Measurements from ENCODE around the gene EIF3I. TPM values are rescaled to one million over a fixed set of nuclear protein-coding genes. Genes with fewer than 3 reads are reported as not detected.

EIF3I gene
- total and polyA plus RNA-seq, 2 of the 13 experiments (the other 11 are each of a cell fraction or from before 2014, with no cell fraction given) = 210 to 223 TPM

DNA sequence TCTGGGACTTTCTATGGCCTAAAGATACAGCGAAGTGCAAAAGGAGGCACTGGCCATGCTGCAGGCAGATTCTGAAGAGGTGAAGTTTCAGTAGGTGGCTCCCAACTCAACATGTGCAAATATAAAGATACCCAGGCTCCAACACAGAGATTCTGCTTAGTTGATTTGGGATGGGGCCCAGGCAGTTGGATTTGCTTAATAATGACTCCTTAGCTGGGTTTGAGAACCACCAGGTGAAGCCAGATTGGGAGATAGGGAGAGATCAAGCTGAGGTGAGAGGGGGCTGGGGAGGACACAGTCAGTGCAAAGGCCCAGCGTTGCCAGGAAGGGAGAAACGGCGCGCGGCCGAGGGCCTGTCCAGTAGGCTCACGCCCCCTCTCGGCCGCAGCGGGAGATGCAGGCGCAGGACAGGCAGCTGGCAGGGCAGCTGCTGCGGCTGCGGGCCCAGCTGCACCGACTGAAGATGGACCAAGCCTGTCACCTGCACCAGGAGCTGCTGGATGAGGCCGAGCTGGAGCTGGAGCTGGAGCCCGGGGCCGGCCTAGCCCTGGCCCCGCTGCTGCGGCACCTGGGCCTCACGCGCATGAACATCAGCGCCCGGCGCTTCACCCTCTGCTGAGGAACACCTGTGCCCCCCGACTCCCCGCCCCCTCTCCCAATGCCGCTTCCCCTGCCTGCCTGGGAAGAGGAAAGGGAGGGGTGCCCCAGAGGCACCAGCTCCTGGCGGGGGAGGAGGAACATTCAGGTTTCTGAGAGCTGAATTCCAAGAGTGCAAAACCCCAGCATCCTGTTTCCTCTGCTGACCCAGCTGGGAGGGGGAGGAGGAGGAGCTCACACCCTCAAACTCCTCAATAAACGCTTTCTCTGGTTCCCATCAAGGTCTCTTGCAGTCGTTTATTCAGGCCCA is 26.0 kb downstream of the EIF3I start (continued):
- TF ChIP-seq ZNF780A (CRISPR knock-in tag; IDR thresholded peaks at IDR 0.05) (no peak), NFKB2 (CRISPR knock-in tag; IDR thresholded peaks at IDR 0.05; ENCODE audit: borderline replicate concordance) (no peak), ZNF335 (CRISPR knock-in tag; IDR thresholded peaks at IDR 0.05) (no peak), ATRX (CRISPR knock-in tag; IDR thresholded peaks at IDR 0.05; ENCODE audit: borderline replicate concordance) (no peak), ZSCAN25 (CRISPR knock-in tag; IDR thresholded peaks at IDR 0.05) (peak; percentile 42; the same call in 1 of the 2 replicates), ZNF772 (CRISPR knock-in tag; IDR thresholded peaks at IDR 0.05) (peak; percentile 76; the same call in 1 of the 2 replicates), ZNF124 (CRISPR knock-in tag; IDR thresholded peaks at IDR 0.05) (0 out of 2 replicates have a peak, but pooled peaks have one; percentile 52)
- TF ChIP-seq, protein P1, sequence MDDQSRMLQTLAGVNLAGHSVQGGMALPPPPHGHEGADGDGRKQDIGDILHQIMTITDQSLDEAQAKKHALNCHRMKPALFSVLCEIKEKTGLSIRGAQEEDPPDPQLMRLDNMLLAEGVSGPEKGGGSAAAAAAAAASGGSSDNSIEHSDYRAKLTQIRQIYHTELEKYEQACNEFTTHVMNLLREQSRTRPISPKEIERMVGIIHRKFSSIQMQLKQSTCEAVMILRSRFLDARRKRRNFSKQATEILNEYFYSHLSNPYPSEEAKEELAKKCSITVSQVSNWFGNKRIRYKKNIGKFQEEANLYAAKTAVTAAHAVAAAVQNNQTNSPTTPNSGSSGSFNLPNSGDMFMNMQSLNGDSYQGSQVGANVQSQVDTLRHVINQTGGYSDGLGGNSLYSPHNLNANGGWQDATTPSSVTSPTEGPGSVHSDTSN (CRISPR knock-in tag; IDR thresholded peaks at IDR 0.05; ENCODE audit: borderline replicate concordance) = no peak
- TF ChIP-seq, protein P2, sequence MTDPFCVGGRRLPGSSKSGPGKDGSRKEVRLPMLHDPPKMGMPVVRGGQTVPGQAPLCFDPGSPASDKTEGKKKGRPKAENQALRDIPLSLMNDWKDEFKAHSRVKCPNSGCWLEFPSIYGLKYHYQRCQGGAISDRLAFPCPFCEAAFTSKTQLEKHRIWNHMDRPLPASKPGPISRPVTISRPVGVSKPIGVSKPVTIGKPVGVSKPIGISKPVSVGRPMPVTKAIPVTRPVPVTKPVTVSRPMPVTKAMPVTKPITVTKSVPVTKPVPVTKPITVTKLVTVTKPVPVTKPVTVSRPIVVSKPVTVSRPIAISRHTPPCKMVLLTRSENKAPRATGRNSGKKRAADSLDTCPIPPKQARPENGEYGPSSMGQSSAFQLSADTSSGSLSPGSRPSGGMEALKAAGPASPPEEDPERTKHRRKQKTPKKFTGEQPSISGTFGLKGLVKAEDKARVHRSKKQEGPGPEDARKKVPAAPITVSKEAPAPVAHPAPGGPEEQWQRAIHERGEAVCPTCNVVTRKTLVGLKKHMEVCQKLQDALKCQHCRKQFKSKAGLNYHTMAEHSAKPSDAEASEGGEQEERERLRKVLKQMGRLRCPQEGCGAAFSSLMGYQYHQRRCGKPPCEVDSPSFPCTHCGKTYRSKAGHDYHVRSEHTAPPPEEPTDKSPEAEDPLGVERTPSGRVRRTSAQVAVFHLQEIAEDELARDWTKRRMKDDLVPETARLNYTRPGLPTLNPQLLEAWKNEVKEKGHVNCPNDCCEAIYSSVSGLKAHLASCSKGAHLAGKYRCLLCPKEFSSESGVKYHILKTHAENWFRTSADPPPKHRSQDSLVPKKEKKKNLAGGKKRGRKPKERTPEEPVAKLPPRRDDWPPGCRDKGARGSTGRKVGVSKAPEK (CRISPR knock-in tag; IDR thresholded peaks at IDR 0.05; ENCODE audit: borderline replicate concordance) = 0 out of 2 replicates have a peak, but pooled peaks have one; percentile 33
- TF ChIP-seq, protein P3, sequence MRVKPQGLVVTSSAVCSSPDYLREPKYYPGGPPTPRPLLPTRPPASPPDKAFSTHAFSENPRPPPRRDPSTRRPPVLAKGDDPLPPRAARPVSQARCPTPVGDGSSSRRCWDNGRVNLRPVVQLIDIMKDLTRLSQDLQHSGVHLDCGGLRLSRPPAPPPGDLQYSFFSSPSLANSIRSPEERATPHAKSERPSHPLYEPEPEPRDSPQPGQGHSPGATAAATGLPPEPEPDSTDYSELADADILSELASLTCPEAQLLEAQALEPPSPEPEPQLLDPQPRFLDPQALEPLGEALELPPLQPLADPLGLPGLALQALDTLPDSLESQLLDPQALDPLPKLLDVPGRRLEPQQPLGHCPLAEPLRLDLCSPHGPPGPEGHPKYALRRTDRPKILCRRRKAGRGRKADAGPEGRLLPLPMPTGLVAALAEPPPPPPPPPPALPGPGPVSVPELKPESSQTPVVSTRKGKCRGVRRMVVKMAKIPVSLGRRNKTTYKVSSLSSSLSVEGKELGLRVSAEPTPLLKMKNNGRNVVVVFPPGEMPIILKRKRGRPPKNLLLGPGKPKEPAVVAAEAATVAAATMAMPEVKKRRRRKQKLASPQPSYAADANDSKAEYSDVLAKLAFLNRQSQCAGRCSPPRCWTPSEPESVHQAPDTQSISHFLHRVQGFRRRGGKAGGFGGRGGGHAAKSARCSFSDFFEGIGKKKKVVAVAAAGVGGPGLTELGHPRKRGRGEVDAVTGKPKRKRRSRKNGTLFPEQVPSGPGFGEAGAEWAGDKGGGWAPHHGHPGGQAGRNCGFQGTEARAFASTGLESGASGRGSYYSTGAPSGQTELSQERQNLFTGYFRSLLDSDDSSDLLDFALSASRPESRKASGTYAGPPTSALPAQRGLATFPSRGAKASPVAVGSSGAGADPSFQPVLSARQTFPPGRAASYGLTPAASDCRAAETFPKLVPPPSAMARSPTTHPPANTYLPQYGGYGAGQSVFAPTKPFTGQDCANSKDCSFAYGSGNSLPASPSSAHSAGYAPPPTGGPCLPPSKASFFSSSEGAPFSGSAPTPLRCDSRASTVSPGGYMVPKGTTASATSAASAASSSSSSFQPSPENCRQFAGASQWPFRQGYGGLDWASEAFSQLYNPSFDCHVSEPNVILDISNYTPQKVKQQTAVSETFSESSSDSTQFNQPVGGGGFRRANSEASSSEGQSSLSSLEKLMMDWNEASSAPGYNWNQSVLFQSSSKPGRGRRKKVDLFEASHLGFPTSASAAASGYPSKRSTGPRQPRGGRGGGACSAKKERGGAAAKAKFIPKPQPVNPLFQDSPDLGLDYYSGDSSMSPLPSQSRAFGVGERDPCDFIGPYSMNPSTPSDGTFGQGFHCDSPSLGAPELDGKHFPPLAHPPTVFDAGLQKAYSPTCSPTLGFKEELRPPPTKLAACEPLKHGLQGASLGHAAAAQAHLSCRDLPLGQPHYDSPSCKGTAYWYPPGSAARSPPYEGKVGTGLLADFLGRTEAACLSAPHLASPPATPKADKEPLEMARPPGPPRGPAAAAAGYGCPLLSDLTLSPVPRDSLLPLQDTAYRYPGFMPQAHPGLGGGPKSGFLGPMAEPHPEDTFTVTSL (CRISPR knock-in tag; IDR thresholded peaks at IDR 0.05; ENCODE audit: borderline replicate concordance) = no peak
- TF ChIP-seq, protein P4, sequence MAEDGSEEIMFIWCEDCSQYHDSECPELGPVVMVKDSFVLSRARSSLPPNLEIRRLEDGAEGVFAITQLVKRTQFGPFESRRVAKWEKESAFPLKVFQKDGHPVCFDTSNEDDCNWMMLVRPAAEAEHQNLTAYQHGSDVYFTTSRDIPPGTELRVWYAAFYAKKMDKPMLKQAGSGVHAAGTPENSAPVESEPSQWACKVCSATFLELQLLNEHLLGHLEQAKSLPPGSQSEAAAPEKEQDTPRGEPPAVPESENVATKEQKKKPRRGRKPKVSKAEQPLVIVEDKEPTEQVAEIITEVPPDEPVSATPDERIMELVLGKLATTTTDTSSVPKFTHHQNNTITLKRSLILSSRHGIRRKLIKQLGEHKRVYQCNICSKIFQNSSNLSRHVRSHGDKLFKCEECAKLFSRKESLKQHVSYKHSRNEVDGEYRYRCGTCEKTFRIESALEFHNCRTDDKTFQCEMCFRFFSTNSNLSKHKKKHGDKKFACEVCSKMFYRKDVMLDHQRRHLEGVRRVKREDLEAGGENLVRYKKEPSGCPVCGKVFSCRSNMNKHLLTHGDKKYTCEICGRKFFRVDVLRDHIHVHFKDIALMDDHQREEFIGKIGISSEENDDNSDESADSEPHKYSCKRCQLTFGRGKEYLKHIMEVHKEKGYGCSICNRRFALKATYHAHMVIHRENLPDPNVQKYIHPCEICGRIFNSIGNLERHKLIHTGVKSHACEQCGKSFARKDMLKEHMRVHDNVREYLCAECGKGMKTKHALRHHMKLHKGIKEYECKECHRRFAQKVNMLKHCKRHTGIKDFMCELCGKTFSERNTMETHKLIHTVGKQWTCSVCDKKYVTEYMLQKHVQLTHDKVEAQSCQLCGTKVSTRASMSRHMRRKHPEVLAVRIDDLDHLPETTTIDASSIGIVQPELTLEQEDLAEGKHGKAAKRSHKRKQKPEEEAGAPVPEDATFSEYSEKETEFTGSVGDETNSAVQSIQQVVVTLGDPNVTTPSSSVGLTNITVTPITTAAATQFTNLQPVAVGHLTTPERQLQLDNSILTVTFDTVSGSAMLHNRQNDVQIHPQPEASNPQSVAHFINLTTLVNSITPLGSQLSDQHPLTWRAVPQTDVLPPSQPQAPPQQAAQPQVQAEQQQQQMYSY (CRISPR knock-in tag; IDR thresholded peaks at IDR 0.05) = no peak

All from HepG2 (cell line).